Activated CD8-positive, alpha-beta memory T cell treated with anti-CD3 and anti-CD28 coated beads, Interleukin-2, amount 50 U/mL, for 24 hours (primary cell): Measurements from ENCODE around the gene FNDC11.
"Not testable (repeated sequence)": the region's sequence is repeated elsewhere in the genome, so short reads cannot be mapped to it uniquely, and the experiment has no call there.

Experiments
- DNase-seq: peaks from one replicate; pipeline ENCODE4 v3.0.0-alpha.2; 2020; ENCODE audit errors: extremely low read depth

Gene FNDC11

GRCh38 chr20:63599396-63600050, 45.6 kb downstream of the FNDC11 start:
- no peak for DNase-seq

- DNase-seq: not testable (repeated sequence)
Measured at GRCh38 chr20:63601679-63602078, 47.7 kb downstream of the FNDC11 start.

GRCh38 chr20:63602321-63602720, 48.4 kb downstream of the FNDC11 start:
- DNase-seq: no peak
